Fibroblast of skin of scalp (primary cell): ENCODE data around the gene PTPRN2.

ENCODE experiments used
- DNase-seq: peaks from one replicate; pipeline ENCODE4 v3.0.0-alpha.2; 2013

PTPRN2 gene

GRCh38 chr7:157554393-157555238, 1033.0 kb downstream of the PTPRN2 start:
- no peak for DNase-seq

- no peak for DNase-seq
Observed at GRCh38 chr7:157553256-157553655, 1034.4 kb downstream of the PTPRN2 start.

GRCh38 chr7:157552295-157552993, 1035.2 kb downstream of the PTPRN2 start:
- no peak for DNase-seq

GRCh38 chr7:157551325-157552070, 1036.1 kb downstream of the PTPRN2 start:
- DNase-seq = no peak

GRCh38 chr7:157550300-157551275, 1037.0 kb downstream of the PTPRN2 start:
- DNase-seq = no peak

GRCh38 chr7:157549612-157550299, 1037.9 kb downstream of the PTPRN2 start:
- no peak for DNase-seq

GRCh38 chr7:157548691-157549303, 1038.8 kb downstream of the PTPRN2 start:
- DNase-seq = no peak

GRCh38 chr7:157547611-157548010, 1040.0 kb downstream of the PTPRN2 start:
- no peak for DNase-seq

- no peak for DNase-seq
Observed at GRCh38 chr7:157547102-157547501, 1040.5 kb downstream of the PTPRN2 start.

- no peak for DNase-seq
Observed at GRCh38 chr7:157545681-157546060, 1042.0 kb downstream of the PTPRN2 start.

GRCh38 chr7:157544980-157545680, 1042.5 kb downstream of the PTPRN2 start:
- no peak for DNase-seq

- no peak for DNase-seq
Observed at GRCh38 chr7:157544226-157544625, 1043.4 kb downstream of the PTPRN2 start.

GRCh38 chr7:157543791-157544190, 1043.8 kb downstream of the PTPRN2 start:
- no peak for DNase-seq

GRCh38 chr7:157543276-157543675, 1044.3 kb downstream of the PTPRN2 start:
- no peak for DNase-seq

GRCh38 chr7:157542068-157543021, 1045.3 kb downstream of the PTPRN2 start:
- no peak for DNase-seq

GRCh38 chr7:157541295-157542067, 1046.1 kb downstream of the PTPRN2 start:
- no peak for DNase-seq

GRCh38 chr7:157540606-157541294, 1046.9 kb downstream of the PTPRN2 start:
- DNase-seq = no peak

- no peak for DNase-seq
Observed at GRCh38 chr7:157540020-157540419, 1047.6 kb downstream of the PTPRN2 start.
